SK-N-SH treated with all-trans-retinoic acid at 6 μM for 48 hours (cell line): ENCODE measurements around the gene ZNF536.

Experiments
- ATAC-seq: fragments of 200-7000 bp; cut with Tn5 transposase; 3 replicates; pipeline ENCODE4 v1.9.1; 2020; ENCODE audit warnings: mild to moderate bottlenecking, moderate library complexity
- BACH2 ChIP-seq: fragments of 250-450 bp; sonication (Bioruptor Pico); IDR thresholded peaks from 2 replicates; pipeline ENCODE4 v1.9.0; 2021; ENCODE audit warnings: mild to moderate bottlenecking, borderline replicate concordance
- ESRRG ChIP-seq: fragments of 250-450 bp; sonication (Bioruptor Pico); IDR thresholded peaks from 2 replicates; pipeline ENCODE4 v1.6.1; 2021; ENCODE audit warnings: mild to moderate bottlenecking
- ISL1 ChIP-seq: fragments of 250-450 bp; sonication (Bioruptor Pico); IDR thresholded peaks from 2 replicates; pipeline ENCODE4 v2.1.2; 2022; ENCODE audit warnings: mild to moderate bottlenecking, moderate library complexity
- OSR1 ChIP-seq: fragments of 250-450 bp; sonication (Bioruptor Pico); IDR thresholded peaks from 2 replicates; pipeline ENCODE4 v1.8.0; 2022; ENCODE audit warnings: moderate library complexity, mild to moderate bottlenecking, inconsistent platforms
- PPARA ChIP-seq: fragments of 250-450 bp; sonication (Bioruptor Pico); IDR thresholded peaks from 2 replicates; pipeline ENCODE4 v1.5.0; 2020; ENCODE audit warnings: mild to moderate bottlenecking, borderline replicate concordance
- ZC3H10 ChIP-seq: fragments of 250-450 bp; sonication (Bioruptor Pico); IDR thresholded peaks from 2 replicates; pipeline ENCODE4 v1.5.1; 2021; ENCODE audit warnings: mild to moderate bottlenecking, moderate library complexity
- ZFP30 ChIP-seq: fragments of 450-650 bp; formaldehyde crosslinking; IDR thresholded peaks from 2 replicates; pipeline ENCODE4 v1.5.0; 2022; ENCODE audit warnings: mild to moderate bottlenecking, moderate library complexity
- ZNF565 ChIP-seq: fragments of 450-650 bp; formaldehyde crosslinking; conservative IDR thresholded peaks from 2 replicates; pipeline ENCODE4 v1.5.0; 2020; ENCODE audit warnings: low read depth, mild to moderate bottlenecking, moderate library complexity
- ZNF70 ChIP-seq: fragments of 450-650 bp; formaldehyde crosslinking; IDR thresholded peaks from 2 replicates; pipeline ENCODE4 v1.5.0; 2020; ENCODE audit warnings: mild to moderate bottlenecking, moderate library complexity
- ZNF8 ChIP-seq: fragments of 450-650 bp; formaldehyde crosslinking; IDR thresholded peaks from 2 replicates; pipeline ENCODE4 v1.5.0; 2020; ENCODE audit warnings: mild to moderate bottlenecking, moderate library complexity
- TF ChIP-seq, protein P1 (sequence below): fragments of 250-450 bp; sonication (Bioruptor Pico); IDR thresholded peaks from 2 replicates; pipeline ENCODE4 v1.5.0; 2020; ENCODE audit warnings: mild to moderate bottlenecking, moderate library complexity
- TF ChIP-seq, protein P2 (sequence below): fragments of 250-450 bp; sonication (Bioruptor Pico); IDR thresholded peaks from 2 replicates; pipeline ENCODE4 v1.5.1; 2021; ENCODE audit warnings: mild to moderate bottlenecking, moderate library complexity
- TF ChIP-seq, protein P3 (sequence below): fragments of 250-450 bp; sonication (Bioruptor Pico); IDR thresholded peaks from 2 replicates; pipeline ENCODE4 v1.8.0; 2021; ENCODE audit warnings: low read depth, mild to moderate bottlenecking, moderate library complexity, borderline replicate concordance
- TF ChIP-seq, protein P4 (sequence below): fragments of 250-450 bp; sonication (Bioruptor Pico); IDR thresholded peaks from 2 replicates; pipeline ENCODE4 v1.8.0; 2020; ENCODE audit warnings: mild to moderate bottlenecking, moderate library complexity, borderline replicate concordance
- TF ChIP-seq, protein P5 (sequence below): fragments of 250-450 bp; sonication (Bioruptor Pico); IDR thresholded peaks from 2 replicates; pipeline ENCODE4 v1.5.1; 2020; ENCODE audit warnings: low read depth, mild to moderate bottlenecking, moderate library complexity

The ZNF536 gene

DNA sequence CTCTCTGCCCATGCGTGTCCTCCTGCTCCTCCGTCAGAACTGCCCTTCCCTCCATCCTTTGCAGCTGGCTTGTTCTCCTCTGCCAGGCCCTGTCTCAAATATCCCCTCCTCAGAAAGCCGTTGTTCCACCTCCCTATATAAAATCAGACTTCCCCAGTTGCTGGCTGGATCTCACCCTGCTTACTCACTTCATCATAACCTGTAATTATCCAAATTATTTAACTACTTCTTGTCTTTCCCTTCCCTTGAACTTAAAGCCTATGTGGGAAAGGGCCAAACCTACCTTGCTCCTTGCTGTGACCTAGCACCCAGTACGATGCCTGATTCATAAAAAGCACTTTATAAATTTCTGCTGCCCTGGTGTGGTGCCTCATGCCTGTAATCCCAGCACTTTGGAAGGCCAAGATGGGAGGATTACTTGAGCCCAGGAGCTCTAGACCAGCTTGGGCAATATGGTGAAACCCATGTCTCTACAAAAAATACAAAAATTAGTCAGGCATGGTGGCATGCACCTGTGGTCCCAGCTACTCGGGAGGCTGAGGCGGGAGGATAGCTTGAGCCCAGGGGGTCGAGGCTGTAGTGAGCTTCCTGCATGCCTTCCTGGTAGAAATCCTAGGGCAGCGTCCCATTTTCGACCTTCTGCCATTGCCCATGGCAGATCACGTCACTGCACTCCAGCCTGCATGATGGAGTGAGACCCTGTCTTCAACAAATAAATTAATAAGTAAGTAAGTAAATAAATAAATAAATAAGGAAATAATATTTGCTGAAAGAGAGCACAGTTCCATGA, 39.5 kb upstream of the ZNF536 start:
- no peak for TF ChIP-seq ESRRG (CRISPR knock-in tag)
- no peak for TF ChIP-seq ISL1 (CRISPR knock-in tag)

DNA sequence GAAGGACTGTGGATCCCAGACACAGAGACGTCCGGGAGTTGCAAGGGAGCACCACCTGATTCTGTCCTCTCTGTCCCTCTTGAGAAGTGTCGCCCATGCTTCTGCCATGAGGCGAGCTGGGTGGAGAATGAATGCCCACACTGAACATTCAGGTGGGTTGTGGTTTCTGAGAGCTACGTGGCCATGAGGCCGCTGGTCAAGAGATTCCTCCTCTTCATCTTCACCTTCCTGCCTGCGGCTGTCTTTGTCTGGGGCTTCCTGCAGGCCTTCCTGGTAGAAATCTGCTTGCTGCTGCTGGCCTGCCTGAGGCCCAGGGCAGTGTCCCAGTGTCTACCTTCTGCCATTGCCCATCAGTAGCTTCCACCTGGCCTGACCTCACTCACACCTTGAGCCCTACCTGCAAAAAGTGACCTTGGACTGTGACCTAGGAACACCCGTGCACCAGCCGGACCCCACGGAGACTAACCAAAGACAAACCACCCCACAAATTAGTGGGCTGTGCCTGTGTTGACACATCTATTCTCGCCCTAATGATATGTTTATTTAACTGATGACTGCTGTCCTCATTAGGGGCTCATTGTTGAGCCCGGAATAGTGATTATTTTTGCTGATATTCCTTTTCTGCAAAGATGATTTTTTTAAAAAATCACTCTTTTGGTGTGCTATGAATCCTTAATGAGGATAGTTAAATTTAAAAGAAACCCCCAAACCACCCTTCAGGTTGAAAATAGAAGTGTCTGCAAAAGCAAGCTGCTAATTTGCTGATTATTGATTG, 38.7 kb upstream of the ZNF536 start:
- no peak for ATAC-seq
- TF ChIP-seq ZNF8 (CRISPR knock-in tag) (no peak), PPARA (CRISPR knock-in tag) (no peak), ZFP30 (CRISPR knock-in tag) (no peak), OSR1 (CRISPR knock-in tag) (no peak), ZC3H10 (CRISPR knock-in tag) (no peak), BACH2 (no peak), ZNF70 (CRISPR knock-in tag) (no peak)
- TF ChIP-seq, protein P1, sequence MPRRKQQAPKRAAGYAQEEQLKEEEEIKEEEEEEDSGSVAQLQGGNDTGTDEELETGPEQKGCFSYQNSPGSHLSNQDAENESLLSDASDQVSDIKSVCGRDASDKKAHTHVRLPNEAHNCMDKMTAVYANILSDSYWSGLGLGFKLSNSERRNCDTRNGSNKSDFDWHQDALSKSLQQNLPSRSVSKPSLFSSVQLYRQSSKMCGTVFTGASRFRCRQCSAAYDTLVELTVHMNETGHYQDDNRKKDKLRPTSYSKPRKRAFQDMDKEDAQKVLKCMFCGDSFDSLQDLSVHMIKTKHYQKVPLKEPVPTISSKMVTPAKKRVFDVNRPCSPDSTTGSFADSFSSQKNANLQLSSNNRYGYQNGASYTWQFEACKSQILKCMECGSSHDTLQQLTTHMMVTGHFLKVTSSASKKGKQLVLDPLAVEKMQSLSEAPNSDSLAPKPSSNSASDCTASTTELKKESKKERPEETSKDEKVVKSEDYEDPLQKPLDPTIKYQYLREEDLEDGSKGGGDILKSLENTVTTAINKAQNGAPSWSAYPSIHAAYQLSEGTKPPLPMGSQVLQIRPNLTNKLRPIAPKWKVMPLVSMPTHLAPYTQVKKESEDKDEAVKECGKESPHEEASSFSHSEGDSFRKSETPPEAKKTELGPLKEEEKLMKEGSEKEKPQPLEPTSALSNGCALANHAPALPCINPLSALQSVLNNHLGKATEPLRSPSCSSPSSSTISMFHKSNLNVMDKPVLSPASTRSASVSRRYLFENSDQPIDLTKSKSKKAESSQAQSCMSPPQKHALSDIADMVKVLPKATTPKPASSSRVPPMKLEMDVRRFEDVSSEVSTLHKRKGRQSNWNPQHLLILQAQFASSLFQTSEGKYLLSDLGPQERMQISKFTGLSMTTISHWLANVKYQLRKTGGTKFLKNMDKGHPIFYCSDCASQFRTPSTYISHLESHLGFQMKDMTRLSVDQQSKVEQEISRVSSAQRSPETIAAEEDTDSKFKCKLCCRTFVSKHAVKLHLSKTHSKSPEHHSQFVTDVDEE, result no peak
- TF ChIP-seq, protein P2, sequence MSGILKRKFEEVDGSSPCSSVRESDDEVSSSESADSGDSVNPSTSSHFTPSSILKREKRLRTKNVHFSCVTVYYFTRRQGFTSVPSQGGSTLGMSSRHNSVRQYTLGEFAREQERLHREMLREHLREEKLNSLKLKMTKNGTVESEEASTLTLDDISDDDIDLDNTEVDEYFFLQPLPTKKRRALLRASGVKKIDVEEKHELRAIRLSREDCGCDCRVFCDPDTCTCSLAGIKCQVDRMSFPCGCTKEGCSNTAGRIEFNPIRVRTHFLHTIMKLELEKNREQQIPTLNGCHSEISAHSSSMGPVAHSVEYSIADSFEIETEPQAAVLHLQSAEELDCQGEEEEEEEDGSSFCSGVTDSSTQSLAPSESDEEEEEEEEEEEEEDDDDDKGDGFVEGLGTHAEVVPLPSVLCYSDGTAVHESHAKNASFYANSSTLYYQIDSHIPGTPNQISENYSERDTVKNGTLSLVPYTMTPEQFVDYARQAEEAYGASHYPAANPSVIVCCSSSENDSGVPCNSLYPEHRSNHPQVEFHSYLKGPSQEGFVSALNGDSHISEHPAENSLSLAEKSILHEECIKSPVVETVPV (CRISPR knock-in tag), result no peak
- TF ChIP-seq, protein P3, sequence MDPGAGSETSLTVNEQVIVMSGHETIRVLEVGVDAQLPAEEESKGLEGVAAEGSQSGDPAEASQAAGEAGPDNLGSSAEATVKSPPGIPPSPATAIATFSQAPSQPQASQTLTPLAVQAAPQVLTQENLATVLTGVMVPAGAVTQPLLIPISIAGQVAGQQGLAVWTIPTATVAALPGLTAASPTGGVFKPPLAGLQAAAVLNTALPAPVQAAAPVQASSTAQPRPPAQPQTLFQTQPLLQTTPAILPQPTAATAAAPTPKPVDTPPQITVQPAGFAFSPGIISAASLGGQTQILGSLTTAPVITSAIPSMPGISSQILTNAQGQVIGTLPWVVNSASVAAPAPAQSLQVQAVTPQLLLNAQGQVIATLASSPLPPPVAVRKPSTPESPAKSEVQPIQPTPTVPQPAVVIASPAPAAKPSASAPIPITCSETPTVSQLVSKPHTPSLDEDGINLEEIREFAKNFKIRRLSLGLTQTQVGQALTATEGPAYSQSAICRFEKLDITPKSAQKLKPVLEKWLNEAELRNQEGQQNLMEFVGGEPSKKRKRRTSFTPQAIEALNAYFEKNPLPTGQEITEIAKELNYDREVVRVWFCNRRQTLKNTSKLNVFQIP, result no peak
- TF ChIP-seq, protein P4, sequence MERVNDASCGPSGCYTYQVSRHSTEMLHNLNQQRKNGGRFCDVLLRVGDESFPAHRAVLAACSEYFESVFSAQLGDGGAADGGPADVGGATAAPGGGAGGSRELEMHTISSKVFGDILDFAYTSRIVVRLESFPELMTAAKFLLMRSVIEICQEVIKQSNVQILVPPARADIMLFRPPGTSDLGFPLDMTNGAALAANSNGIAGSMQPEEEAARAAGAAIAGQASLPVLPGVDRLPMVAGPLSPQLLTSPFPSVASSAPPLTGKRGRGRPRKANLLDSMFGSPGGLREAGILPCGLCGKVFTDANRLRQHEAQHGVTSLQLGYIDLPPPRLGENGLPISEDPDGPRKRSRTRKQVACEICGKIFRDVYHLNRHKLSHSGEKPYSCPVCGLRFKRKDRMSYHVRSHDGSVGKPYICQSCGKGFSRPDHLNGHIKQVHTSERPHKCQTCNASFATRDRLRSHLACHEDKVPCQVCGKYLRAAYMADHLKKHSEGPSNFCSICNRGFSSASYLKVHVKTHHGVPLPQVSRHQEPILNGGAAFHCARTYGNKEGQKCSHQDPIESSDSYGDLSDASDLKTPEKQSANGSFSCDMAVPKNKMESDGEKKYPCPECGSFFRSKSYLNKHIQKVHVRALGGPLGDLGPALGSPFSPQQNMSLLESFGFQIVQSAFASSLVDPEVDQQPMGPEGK (CRISPR knock-in tag), result no peak
- TF ChIP-seq, all 23 proteins: peak for 0

More for the DNA sequence above, 39.5 kb upstream of the ZNF536 start:
- ATAC-seq, result no peak

DNA sequence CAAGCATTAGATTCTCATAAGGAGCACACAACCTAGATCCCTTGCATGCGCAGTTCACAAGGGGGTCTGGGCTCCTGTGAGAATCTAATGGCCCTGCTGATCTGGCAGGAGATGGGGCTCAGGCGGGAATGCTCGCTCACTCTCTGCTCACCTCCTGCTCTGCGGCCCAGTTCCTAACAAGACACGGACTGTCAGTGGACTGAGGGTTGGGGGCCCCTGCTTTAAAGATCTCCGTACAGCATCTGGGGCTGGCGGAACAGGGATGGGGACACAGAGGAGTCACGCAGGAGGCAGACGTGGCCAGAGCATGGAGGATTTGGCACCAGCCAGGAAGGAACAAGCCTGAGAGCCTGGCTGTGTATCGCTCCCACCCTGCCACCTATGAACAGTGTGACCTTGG, 37.3 kb upstream of the ZNF536 start:
- TF ChIP-seq, protein P2 (CRISPR knock-in tag), result no peak
- TF ChIP-seq BACH2, result no peak
- TF ChIP-seq OSR1 (CRISPR knock-in tag), result no peak
- TF ChIP-seq, protein P3, result no peak
- no peak for ATAC-seq

DNA sequence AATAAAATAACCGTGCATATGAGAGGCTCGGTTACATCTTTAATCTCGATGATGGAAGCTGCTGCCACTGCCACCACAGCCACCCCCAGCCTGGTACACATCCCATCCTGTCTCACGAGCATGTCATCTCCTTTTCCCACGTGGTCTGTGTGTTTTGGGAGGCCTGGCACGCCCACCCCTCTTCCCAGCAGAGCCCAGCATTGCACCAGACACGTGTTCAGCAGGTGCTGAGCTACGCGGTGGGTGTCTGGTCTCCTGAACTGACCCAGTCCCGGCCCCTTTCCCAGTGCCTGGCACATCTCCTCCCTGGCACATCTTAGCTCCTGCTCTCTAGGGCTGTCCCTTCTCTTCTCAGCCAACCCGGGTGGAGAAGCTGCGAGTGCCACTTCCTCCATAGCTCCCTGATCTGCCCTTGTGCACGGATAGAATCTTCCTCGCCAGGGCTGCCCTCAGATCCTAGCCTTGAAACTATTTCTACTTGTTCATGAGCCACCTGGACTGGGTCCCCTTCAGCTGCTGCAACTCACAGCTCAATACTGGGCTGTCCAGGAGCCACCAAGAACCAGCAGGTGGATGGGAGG, 36.8 kb upstream of the ZNF536 start:
- no peak for ATAC-seq
- no peak for TF ChIP-seq ZNF565
- TF ChIP-seq ESRRG (CRISPR knock-in tag), result no peak
- TF ChIP-seq, protein P3, result no peak
- TF ChIP-seq, protein P5, sequence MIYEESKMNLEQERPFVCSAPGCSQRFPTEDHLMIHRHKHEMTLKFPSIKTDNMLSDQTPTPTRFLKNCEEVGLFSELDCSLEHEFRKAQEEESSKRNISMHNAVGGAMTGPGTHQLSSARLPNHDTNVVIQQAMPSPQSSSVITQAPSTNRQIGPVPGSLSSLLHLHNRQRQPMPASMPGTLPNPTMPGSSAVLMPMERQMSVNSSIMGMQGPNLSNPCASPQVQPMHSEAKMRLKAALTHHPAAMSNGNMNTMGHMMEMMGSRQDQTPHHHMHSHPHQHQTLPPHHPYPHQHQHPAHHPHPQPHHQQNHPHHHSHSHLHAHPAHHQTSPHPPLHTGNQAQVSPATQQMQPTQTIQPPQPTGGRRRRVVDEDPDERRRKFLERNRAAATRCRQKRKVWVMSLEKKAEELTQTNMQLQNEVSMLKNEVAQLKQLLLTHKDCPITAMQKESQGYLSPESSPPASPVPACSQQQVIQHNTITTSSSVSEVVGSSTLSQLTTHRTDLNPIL (CRISPR knock-in tag), result no peak
- TF ChIP-seq OSR1 (CRISPR knock-in tag), result no peak
